Measurements from ENCODE around the gene MED13L.

MED13L gene

DNA sequence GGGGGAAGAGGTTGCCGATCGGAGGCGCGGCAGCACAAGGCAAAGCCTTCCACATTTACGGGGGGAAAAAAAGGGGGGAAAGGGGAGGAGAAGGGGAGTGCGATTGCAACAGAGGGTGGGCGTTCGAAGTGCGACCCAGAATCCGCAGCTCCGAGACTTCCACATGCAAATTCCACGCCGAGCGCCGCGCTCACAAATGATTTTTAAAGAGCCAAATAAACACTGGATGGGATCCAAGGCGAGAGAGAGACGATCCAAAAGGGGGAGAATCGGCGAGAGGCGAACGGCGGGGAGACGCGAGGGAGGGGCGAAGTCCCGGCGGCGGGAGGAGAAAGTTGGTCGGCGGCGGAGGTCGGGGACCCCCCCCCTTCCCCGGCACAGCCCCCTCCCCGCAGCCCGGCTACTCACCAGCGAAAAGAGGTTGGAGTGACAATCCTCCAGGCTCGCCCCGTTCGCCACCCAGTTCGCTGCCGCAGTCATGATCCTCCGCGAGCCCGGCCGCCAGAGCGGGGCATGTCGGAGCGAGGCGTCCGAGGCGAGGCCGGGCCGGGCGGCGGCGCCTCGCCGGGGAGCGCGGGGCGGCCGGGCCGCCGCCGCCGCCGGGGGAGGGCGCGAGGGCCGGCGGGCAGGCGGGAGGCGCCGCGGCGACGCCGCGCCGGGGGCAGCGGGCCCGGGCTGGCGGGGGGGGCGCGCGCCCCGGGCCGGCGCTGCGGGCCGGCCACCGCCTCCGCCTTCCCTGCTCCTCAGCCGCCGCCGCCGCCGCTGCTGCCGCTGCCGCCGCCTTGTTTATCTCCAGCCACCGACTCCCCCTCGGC lies 634 bp downstream of the MED13L start:
- DNase-seq, result no peak

DNA sequence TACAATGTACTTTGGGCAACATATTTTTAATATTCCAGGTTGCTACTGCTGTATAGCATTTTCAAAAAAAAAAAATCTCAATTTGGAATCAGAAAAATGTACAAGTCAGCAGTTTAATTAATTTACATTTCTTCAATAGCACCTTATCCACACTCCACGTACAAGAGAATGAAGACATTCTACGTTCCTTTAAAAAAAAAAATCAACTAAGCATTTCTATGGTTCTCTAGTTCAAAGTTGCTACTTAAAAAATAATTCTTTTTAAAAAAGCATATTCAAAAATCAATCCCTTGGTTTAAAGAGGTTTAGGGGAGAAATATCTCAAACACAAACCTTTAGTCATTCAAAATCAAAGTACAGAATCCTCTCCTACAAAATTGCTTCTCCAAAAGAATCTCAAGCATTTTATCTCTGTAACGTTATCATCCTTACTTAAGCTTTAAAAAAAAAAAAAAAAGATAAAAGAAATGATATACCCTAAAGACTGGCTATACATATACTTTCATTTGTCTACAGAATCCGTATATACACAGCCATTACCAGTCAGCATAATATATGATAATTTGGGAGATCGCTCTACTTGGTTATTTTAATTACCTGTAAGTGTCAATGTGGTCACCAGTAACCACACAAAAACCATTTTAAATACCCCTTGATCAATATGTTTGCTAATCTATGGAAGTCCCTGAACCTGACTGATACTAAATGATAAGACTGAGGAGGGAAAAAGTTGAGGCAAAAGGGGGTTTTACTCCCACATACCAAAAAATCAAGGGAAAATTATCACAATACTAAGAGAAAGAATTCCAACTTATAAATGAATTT lies 2.7 kb downstream of the MED13L start:
- no peak for DNase-seq

- DNase-seq, result no peak
These were observed 3.5 kb downstream of the MED13L start for GRCh38 chr12:116273813-116274550.

DNA sequence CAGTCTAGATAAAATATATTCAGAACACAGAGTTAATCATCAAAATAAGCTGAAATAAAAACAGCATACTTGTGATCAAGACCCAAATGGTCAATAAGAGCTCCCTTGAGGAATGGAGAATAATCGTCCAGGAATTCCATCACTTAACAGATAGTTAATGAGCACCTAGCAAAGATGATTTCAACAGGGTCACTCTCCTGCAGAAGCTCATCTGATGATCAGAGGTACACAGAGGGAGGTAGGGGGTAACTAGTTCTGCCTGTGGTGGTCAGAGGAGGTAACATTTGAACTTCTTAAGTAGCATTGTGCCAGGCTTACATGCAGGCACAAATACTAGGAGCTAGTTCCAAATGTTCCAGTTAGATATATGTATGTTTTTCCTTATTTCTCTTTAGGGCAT lies 9.5 kb downstream of the MED13L start:
- no peak for DNase-seq

DNA sequence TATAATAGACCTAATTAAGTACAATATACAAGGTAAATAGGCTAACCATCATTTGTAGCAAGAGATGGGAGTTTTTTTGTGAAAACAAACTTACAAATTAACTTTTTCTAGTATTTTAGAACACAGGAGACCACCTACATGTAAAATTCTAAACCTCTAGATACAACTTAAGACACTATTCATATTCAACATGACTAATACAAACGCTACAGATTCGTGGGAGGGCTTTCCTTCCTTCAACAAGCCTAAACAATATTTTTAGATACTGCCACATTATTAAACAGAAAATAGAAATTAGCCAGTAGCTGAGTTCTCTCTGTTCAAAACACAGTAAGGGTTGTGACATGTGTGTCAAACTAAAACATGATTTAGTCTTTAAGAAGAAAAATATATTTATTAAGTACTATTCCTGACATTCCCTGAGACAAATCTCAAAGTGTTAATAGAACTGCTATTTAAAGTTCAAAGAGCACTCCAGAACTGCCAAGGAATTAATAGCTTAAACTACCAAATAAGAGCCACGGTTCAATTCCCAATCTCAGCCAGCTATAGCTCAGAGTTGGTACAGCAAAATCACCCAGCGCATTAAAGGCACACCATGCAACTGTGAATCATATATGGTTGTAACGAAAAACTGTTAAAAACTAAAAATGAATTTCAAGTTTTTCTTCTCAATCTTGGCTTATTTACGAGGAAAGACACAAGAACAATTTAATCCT lies 10.7 kb downstream of the MED13L start:
- no peak for DNase-seq

DNA sequence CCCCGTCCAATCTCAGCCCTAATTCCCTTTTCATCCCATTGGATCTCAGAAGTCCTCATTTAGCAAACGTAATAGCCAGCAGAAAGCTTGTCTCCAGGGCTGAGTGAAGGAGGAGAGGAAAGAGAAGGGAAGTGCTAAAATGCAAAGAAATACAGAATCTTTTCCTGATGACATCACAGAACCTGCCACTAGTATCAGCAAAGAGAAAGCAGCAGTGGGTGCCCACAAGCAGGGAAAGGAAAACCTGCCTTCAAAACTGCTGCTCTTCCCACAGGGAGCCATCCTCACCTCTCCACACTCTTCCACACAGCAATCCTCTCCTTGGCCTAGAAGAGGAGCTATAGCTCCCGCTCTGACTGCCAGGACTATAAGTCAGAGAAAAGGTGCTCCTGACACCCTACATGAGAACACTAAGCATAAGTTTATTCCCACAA lies 11.3 kb downstream of the MED13L start:
- DNase-seq, result no peak

GRCh38 chr12:116265351-116266147 lies 11.9 kb downstream of the MED13L start:
- DNase-seq, result no peak

DNA sequence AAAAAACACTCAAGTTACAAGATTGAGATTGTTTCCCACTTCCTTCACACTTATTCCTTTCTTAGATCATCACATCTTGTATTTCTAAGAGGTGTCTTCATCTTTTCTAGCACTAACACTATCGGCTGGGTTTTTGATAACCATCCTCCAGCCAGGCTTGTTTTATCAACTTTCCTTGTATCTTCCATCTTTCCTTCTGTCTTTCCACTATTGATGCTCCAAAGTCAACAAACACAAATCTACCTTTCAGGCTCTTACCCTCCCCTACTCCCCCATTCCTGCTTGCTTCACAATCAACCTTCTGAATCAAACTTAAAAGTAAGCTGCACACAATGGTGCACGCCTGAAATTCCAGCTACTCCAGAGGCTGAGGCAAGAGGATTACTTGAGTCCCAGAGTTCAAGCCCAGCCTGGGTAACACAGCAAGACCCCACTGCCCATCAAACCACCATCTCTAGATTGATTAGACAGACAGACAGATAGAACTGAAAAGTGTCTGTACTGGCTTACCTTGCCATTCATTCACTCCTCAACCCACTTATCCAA lies 12.9 kb downstream of the MED13L start:
- DNase-seq, result no peak

DNA sequence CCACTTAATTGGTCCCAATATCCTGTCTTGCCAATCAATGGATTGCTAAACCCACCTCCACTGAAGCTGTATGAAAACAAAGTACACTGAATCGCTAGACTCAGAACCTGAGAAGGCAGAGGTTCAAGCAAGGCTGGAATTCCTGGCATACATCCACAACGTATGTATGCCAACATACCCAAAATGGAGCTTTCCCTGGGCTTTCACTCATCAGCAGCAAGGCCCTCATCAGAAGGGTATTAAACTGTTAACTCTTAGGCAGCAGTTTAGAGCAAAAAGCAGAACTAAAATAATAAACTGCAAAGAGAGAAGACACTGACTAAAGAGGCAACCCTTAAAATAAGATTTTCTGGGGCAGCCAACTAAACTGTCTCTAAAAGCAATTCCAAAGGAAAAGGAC lies 13.6 kb downstream of the MED13L start:
- DNase-seq, result no peak

GRCh38 chr12:116263431-116263830 lies 14.1 kb downstream of the MED13L start:
- DNase-seq, result no peak

DNA sequence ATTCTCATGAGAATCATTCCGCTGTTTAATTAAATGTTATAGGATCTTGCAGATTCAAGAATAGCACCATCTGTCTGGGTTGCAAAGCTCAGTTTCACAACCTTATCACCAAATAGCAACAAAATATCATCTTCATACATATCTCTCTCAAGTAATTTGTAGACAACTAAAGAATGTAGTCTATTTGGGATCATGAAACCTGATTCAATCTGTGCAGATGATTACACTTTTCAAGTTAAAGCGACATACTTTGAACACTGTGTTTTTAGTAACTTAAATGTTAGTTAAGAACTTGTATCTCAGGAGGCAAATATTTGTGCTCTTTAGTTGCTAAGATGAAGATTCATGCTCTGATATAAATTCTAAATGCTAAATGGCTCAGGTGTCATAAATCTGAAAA lies 14.8 kb downstream of the MED13L start:
- DNase-seq, result no peak

DNA sequence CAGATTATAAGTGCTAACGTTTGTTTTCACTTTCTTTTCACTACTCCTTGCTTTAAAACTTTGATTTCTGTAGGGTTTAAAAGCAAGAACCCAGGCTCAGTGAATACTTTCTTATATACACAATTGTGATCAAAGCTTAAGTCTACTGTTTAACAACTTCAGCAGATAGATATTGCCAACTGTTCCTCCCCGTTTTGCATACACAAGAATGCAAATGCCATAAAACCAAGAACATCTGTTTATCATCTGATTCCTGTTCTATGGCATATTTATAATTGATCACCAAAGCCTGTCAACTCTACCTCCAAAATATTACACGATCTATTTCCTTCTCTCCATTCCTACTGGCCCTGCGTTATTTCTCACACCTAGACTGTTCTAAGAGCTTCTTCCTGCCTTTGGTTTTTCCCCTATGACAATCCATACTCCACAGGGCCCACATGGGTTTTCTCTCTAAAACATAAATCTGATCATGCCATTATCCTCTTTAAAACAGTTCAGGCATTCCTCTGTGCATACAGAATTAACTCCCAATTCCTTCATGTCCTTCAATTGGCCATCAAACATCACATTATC lies 15.9 kb downstream of the MED13L start:
- no peak for DNase-seq

DNA sequence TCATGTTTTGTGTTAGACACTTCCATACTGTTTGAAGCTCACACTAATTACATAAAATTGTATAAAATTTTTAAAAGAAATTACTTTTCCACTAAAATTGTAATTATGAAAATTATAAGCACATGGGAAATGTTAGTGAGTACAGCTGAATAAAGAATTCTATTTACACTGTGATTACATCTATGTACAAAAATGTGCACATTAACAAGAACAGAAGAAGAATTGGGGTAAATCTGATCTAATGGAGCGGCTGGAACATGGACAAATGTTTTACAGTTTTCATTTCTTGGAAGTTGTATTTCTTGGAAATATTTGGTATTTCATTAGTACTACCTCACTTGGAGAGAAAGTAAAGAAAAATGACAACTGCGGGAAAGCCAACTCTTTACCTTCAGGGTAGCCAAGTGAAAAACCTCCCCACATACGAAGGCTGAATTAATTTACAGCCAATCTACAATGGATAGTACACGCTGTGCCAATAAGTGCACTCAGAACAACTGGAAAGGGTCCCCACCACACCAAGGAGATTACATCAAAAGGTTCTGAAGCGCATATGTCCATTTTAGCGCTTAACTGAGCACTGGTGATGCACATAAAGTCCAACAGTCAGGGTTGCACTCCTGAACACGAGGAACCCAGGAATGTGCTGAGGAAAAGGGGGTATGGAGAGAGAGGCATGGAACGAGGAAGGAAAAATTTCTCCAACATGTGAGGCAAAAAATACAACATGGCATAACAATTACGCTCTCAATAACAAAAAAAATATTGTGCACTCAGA lies 17.5 kb downstream of the MED13L start:
- DNase-seq, result no peak

DNA sequence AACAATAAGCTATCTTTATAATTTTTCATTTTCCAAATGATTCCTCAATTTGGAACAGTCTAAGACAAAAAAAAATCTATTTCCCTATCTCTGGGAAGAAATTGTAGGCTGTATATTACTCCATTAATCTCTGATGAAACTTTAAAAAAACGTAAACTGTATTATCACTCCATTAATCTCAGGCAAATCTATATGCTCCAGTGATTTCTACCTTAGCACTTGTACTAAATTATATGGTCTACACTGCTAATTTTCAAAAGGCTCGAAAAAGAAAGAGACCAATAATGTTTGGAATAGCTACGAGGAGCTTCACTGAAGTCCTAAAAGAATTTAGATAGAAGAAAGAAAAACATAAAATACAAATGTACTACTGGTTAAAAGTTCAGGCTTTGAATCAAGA lies 19.7 kb downstream of the MED13L start:
- DNase-seq, result no peak

DNA sequence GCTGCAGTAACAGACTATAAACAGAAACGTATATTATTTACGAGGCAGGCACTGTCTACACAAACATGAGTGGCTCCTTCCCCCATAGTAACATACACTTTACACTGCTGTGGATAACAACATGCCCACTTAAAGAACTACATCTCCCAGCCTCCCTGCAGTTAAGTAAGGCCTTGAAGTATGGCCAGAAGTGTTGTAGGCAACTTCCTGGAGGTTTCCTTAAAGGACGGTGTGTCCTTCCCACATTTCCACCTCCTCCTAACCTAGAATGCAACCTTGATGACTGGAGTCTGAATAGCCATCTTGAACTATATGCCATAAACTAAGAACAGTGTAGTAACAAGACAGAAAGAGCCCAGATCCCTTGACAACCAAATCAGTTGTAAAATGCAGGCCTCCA lies 20.3 kb downstream of the MED13L start:
- DNase-seq, result peak; percentile 38

DNA sequence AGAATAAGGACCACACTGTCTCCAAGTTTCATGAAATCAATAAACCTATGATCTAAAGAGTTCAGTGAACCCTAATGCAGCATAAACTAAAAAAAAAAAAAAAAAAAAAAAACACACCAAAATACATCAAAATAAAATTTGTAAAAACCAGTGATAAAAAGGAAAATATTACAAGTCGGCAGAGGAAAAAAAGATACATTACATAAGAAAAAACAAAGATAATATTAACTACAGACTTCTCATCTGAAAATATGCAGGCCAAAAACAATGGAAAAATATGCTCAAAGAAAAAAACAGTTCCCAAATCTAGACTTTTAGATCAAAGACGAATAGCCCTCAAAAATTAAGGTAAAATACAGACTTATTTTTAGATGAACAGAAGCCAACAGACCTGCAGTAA lies 27.6 kb downstream of the MED13L start:
- no peak for DNase-seq

GRCh38 chr12:116248930-116249329 lies 28.6 kb downstream of the MED13L start:
- DNase-seq, result no peak

DNA sequence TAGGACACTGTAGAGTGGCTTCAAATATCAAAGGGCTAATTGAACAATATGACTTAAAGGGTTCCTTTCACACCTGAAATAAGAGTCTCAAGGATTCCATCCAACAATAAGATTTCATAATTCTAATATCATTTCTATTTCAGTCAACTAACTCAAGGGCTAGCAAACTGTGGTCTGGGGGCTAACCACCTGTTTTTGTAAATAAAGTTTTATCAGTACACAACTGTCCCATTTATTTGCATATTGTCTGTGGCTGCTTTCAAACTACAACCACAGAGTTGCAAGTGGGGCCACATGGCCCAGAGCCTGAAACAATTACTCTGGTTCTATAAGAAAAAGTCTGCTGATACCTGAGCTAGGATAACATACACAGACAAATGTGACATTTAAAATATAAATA lies 29.1 kb downstream of the MED13L start:
- no peak for DNase-seq

DNA sequence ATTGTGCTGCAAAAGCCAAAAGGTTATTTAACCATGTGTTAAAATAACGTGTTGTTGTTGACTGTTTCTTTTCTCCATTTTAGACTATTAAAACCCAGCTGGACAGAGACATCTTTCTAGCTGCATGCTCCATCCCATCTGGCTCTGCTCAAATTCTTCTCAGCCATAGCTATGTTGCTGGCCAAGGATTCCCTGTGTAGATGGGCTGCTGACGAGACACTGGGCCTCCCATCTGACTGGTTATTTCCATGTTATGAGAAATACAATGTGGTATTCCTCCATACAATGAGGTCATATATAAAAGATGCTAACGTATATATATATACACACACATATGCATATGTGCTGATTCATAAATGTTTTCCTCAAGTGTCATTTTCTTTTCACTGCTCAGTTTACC lies 30.1 kb downstream of the MED13L start:
- no peak for DNase-seq

- no peak for DNase-seq
These were observed 30.9 kb downstream of the MED13L start for GRCh38 chr12:116246490-116247179.

Measured in GF-D8 (cell line).